ENCODE results near the gene KCNMB2. TPM values are rescaled to one million over a fixed set of nuclear protein-coding genes. Genes with fewer than 3 reads are reported as not detected.
A peak's percentile ranks its signal among the peaks of the same experiment; 100 is the strongest.

KCNMB2 gene
- total and polyA plus RNA-seq, 4 donors = 7.8 to 22.9 (median 15.9) TPM

DNA sequence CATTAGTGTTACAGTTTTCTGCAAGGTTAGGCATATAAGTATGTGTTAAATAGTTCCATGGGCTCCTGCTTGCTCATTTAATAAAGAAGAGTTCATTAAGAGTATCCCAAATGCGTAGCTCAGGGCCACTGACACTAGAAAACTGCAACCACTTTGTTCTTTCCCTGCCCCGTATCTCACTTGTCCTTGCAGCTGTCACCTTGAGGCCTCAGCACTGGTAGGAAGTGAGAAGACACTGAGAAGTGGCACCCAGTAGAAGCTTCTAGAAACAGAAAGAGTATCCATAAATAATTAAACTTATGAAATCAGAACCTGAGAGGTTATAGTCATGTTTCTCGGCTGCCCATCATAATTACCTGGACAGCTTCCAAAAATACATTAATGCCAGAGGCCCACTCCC, 266.0 kb downstream of the KCNMB2 start:
- no peak for DNase-seq (ENCODE audit: low read depth in 4 of 6, low spot score in 6 of 6)
- H3K36me3 ChIP-seq (ENCODE audit: control insufficient read depth, insufficient read depth, low read length) = no peaks in the 10 kb centered on the region
- H3K9me3 ChIP-seq (ENCODE audit: control insufficient read depth, insufficient read depth, low read length) = no peaks in the 10 kb centered on the region
- H3K27me3 ChIP-seq (ENCODE audit: control insufficient read depth, insufficient read depth, low read length) = no peaks in the 10 kb centered on the region
- WGBS (ENCODE audit: insufficient coverage) = 100% methylated on average over 2 of the region's 3 CpGs
- no peak overlapping the region for H3K4me3 ChIP-seq (ENCODE audit: low read depth, low read length)
- H3K27ac ChIP-seq (ENCODE audit: low read depth, low read length) = no peak overlapping the region
- no peaks in the 10 kb centered on the region for H3K4me1 ChIP-seq (ENCODE audit: control insufficient read depth, insufficient read depth, low read length)

DNA sequence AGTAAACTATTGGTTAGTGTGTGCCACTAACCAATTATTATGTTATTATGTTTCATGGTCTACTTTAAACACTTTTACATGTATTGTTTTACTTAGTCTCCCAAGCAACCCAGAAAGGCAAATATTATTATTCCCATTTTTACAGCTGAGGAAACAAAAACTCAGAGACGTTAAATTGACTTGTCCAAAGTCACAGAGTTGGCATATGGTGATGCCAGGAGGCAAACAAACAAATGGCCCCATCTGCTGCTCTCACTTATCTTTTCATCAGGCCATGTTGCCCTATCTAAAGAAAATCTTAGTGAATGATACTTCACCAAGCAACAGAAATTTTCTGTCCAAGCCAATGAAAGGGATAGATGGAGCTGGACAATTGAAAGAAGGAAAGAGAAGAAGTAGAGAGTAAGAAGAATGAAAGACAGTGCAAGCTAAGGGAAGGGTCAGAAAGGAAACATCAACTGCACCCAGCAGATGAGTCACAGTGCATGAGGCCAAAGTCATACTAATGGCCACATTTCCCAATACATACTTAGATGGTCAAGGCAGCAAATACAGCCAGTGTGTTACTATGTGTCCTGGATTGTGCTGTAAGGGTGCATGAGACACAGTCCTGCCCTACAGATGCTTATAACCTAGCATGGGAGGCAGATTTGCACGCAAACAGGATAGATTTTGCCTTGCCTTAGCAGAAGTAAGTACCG, 266.9 kb downstream of the KCNMB2 start:
- Histone ChIP-seq H3K36me3 (ENCODE audit: control insufficient read depth, insufficient read depth, low read length) (no peaks in the 10 kb centered on the region), H3K9me3 (ENCODE audit: control insufficient read depth, insufficient read depth, low read length) (no peaks in the 10 kb centered on the region), H3K4me1 (ENCODE audit: control insufficient read depth, insufficient read depth, low read length) (no peaks in the 10 kb centered on the region), H3K27ac (ENCODE audit: low read depth, low read length) (no peak overlapping the region), H3K27me3 (ENCODE audit: control insufficient read depth, insufficient read depth, low read length) (no peaks in the 10 kb centered on the region), H3K4me3 (ENCODE audit: low read depth, low read length) (no peak overlapping the region)
- DNase-seq (ENCODE audit: low read depth in 4 of 6, low spot score in 6 of 6) = no peak
- 100% methylated on average over 2 of the region's 3 CpGs for WGBS (ENCODE audit: insufficient coverage)

DNA sequence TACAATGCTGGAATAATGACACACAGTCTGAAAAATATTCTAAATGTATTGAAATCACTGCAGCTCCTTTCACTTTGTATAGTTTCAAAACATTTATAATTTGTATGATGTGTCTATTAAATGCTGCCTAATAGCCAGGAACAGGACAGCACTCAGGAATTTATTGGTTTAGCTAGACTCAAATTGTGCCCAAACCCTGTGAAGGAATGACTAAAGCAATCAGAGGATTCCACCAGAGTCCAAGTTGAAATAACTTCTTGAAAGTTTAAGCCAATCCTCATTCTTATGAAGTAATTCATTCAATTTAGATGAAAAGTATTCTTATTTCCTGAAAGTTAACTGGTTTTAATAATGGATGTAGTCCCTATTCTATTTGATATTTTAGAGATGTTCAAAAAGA, 268.4 kb downstream of the KCNMB2 start:
- no peaks in the 10 kb centered on the region for H3K36me3 ChIP-seq (ENCODE audit: control insufficient read depth, insufficient read depth, low read length)
- no peak overlapping the region for H3K4me3 ChIP-seq (ENCODE audit: low read depth, low read length)
- H3K9me3 ChIP-seq (ENCODE audit: control insufficient read depth, insufficient read depth, low read length) = no peaks in the 10 kb centered on the region
- H3K27me3 ChIP-seq (ENCODE audit: control insufficient read depth, insufficient read depth, low read length) = no peaks in the 10 kb centered on the region
- no peak for DNase-seq (ENCODE audit: low read depth in 4 of 6, low spot score in 6 of 6)
- H3K27ac ChIP-seq (ENCODE audit: low read depth, low read length) = no peak overlapping the region
- H3K4me1 ChIP-seq (ENCODE audit: control insufficient read depth, insufficient read depth, low read length) = no peaks in the 10 kb centered on the region

DNA sequence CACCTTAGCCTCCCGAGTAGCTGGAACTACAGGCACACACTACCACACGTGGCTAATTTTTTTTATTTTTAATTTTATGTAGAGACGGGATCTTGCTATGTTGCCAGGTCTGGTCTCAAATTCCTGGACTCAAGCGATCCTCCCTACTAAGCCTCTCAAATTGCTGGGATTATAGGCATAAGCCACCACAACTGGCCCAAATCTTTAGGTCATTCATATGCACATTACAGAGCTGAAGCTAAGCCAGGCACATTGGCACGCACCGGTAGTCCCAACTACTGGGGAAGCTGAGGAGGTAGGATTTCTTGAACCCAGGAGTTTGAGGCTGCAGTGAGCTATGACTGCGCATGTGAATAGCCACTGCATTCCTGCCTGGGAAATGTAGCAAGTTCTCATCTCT, 269.5 kb downstream of the KCNMB2 start:
- no peak for DNase-seq (ENCODE audit: low read depth in 4 of 6, low spot score in 6 of 6)
- H3K27ac ChIP-seq (ENCODE audit: low read depth, low read length) = no peak overlapping the region
- no peaks in the 10 kb centered on the region for H3K36me3 ChIP-seq (ENCODE audit: control insufficient read depth, insufficient read depth, low read length)
- no peaks in the 10 kb centered on the region for H3K9me3 ChIP-seq (ENCODE audit: control insufficient read depth, insufficient read depth, low read length)
- 100% methylated on average over 1 of the region's 7 CpGs for WGBS (ENCODE audit: insufficient coverage)
- H3K4me3 ChIP-seq (ENCODE audit: low read depth, low read length) = no peak overlapping the region
- H3K4me1 ChIP-seq (ENCODE audit: control insufficient read depth, insufficient read depth, low read length) = no peaks in the 10 kb centered on the region
- H3K27me3 ChIP-seq (ENCODE audit: control insufficient read depth, insufficient read depth, low read length) = no peaks in the 10 kb centered on the region

DNA sequence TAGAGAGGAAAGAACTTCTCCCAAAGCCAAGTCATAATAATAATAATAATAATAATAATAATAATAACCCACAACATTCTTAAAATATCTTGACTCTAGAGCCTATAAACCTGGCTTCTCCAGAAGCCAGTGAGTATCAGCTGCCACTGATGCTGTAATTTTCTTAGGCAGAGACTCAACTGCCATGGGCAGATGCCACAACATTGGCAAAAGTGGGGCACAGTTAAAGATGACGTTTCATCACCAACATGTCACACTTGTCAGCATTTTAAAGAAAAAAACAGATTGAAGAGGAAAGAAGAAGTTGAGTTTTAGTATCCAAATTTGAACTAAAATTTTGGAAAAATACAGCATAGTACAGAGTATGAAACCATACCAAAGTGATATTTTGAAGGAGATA, 270.4 kb downstream of the KCNMB2 start:
- no peaks in the 10 kb centered on the region for H3K27me3 ChIP-seq (ENCODE audit: control insufficient read depth, insufficient read depth, low read length)
- WGBS (ENCODE audit: insufficient coverage) = no CpG with 5 or more reads among the region's 1 CpG
- no peaks in the 10 kb centered on the region for H3K36me3 ChIP-seq (ENCODE audit: control insufficient read depth, insufficient read depth, low read length)
- H3K27ac ChIP-seq (ENCODE audit: low read depth, low read length) = no peak overlapping the region
- no peaks in the 10 kb centered on the region for H3K9me3 ChIP-seq (ENCODE audit: control insufficient read depth, insufficient read depth, low read length)
- DNase-seq (ENCODE audit: low read depth in 4 of 6, low spot score in 6 of 6) = peak in 1 of 6 donors; percentile 68
- no peak overlapping the region for H3K4me3 ChIP-seq (ENCODE audit: low read depth, low read length)
- no peaks in the 10 kb centered on the region for H3K4me1 ChIP-seq (ENCODE audit: control insufficient read depth, insufficient read depth, low read length)

DNA sequence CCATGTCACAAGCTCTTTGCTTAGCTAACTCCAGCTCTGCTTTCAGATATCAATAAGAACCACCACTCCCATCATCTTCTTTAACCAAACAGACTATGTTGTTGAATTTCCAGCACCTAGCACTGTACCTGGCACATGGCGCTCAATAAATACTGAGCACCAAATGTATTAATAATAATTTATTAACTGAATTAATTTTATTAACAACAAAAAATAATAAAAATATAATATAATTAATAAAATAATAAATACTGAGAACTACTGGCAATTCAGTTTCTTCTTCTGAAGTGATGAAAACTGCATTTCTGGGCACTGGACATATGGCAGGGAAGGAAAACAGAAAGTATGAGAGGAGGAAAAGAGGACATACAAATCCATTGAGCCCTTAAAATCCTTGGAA, 271.5 kb downstream of the KCNMB2 start:
- no peak for DNase-seq (ENCODE audit: low read depth in 4 of 6, low spot score in 6 of 6)
- Histone ChIP-seq H3K27ac (ENCODE audit: low read depth, low read length) (no peak overlapping the region), H3K4me1 (ENCODE audit: control insufficient read depth, insufficient read depth, low read length) (no peaks in the 10 kb centered on the region), H3K27me3 (ENCODE audit: control insufficient read depth, insufficient read depth, low read length) (no peaks in the 10 kb centered on the region), H3K4me3 (ENCODE audit: low read depth, low read length) (no peak overlapping the region), H3K9me3 (ENCODE audit: control insufficient read depth, insufficient read depth, low read length) (no peaks in the 10 kb centered on the region), H3K36me3 (ENCODE audit: control insufficient read depth, insufficient read depth, low read length) (no peaks in the 10 kb centered on the region)
- no CpG with 5 or more reads among the region's 1 CpG for WGBS (ENCODE audit: insufficient coverage)

DNA sequence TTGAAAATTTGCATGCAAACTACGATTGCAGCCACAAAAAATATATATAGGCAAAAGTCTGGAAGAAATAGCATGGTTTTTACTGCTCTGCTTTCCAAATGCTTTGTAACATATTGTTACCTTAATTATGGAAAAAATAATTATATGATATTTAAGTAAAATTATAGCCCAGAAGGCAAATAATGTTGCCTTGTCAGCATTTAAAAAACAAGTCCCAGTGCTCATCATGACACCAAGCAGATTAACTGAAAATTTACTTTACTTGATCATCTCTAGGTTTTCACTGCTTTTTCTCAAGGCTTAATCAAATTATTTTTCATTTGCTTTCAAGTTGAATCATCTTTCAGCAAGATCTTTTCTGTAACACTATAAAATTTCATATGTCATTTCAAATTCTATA, 272.5 kb downstream of the KCNMB2 start:
- H3K9me3 ChIP-seq (ENCODE audit: control insufficient read depth, insufficient read depth, low read length) = no peaks in the 10 kb centered on the region
- no CpG with 5 or more reads among the region's 1 CpG for WGBS (ENCODE audit: insufficient coverage)
- no peak overlapping the region for H3K4me3 ChIP-seq (ENCODE audit: low read depth, low read length)
- no peaks in the 10 kb centered on the region for H3K27me3 ChIP-seq (ENCODE audit: control insufficient read depth, insufficient read depth, low read length)
- H3K36me3 ChIP-seq (ENCODE audit: control insufficient read depth, insufficient read depth, low read length) = no peaks in the 10 kb centered on the region
- DNase-seq (ENCODE audit: low read depth in 4 of 6, low spot score in 6 of 6) = no peak
- H3K27ac ChIP-seq (ENCODE audit: low read depth, low read length) = no peak overlapping the region
- no peaks in the 10 kb centered on the region for H3K4me1 ChIP-seq (ENCODE audit: control insufficient read depth, insufficient read depth, low read length)

DNA sequence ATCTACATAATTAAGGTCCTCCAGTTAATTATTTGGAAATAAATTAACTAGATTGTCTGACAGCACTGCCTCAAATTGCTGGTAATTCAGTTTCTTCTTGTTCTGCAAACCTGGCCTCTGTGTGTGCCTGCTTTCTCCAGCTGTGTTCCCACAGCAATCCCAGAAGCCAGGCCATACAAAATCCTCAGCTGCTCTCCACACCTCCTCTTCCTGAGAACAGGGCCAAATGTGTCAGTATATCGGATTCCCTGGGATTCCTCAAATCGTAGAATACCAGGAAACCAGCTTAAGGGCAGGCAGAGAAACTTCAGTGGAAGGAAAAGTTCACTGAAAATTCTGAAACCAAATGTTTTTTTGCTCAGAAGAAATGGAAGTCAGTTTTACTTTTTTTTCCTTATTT, 273.9 kb downstream of the KCNMB2 start:
- no CpG with 5 or more reads among the region's 2 CpGs for WGBS (ENCODE audit: insufficient coverage)

DNA sequence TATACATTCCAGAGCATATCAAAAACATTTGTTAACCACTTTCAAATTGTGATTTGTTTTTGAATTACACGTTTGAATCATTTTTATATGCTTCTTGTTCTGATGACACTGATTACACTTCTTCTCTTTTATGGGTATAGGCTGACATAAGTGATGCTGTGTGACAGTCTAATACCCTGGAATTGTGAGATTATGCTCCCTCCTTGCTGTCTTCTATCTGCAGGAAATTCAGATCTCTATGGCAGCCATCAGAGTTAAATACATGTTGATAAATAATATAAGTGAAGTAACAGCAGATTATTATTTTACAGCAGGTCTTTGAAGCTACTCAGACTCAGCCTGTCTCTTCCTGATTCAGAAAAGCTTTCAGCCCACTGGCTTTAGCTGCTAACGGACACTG, 286.5 kb downstream of the KCNMB2 start:
- Histone ChIP-seq H3K27me3 (ENCODE audit: control insufficient read depth, insufficient read depth, low read length) (no peaks in the 10 kb centered on the region), H3K36me3 (ENCODE audit: control insufficient read depth, insufficient read depth, low read length) (no peaks in the 10 kb centered on the region), H3K9me3 (ENCODE audit: control insufficient read depth, insufficient read depth, low read length) (no peaks in the 10 kb centered on the region), H3K27ac (ENCODE audit: low read depth, low read length) (no peak overlapping the region), H3K4me3 (ENCODE audit: low read depth, low read length) (no peak overlapping the region), H3K4me1 (ENCODE audit: control insufficient read depth, insufficient read depth, low read length) (no peaks in the 10 kb centered on the region)
- no CpG with 5 or more reads among the region's 2 CpGs for WGBS (ENCODE audit: insufficient coverage)
- DNase-seq (ENCODE audit: low read depth in 4 of 6, low spot score in 6 of 6) = peak in 1 of 6 donors; percentile 26

More for the DNA sequence above, 273.9 kb downstream of the KCNMB2 start:
- no peak overlapping the region for H3K27ac ChIP-seq (ENCODE audit: low read depth, low read length)
- no peaks in the 10 kb centered on the region for H3K4me1 ChIP-seq (ENCODE audit: control insufficient read depth, insufficient read depth, low read length)
- peak in 2 of 6 donors; percentile 19 to 29 for DNase-seq (ENCODE audit: low read depth in 4 of 6, low spot score in 6 of 6)
- no peaks in the 10 kb centered on the region for H3K27me3 ChIP-seq (ENCODE audit: control insufficient read depth, insufficient read depth, low read length)
- H3K4me3 ChIP-seq (ENCODE audit: low read depth, low read length) = no peak overlapping the region
- H3K36me3 ChIP-seq (ENCODE audit: control insufficient read depth, insufficient read depth, low read length) = no peaks in the 10 kb centered on the region
- no peaks in the 10 kb centered on the region for H3K9me3 ChIP-seq (ENCODE audit: control insufficient read depth, insufficient read depth, low read length)

DNA sequence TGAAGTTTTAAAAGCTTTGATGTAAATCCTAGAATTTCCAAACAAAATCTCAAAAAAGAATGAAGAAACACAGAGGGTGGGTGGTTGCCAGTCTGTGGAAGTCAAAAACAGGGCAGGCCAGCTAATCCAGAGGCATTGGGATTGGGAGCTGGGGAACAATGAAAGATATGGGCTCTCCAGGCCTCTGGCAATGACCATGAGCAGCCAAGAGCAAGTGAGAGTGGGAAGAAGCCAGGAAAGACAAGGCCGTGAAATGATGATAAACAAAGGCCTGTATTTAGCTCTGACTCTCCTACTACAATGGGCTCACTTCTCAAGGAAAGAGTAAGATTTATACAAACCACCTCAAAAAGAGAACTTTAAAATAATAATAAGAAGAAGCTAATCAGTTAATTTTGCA, 286.9 kb downstream of the KCNMB2 start:
- H3K36me3 ChIP-seq (ENCODE audit: control insufficient read depth, insufficient read depth, low read length) = no peaks in the 10 kb centered on the region
- DNase-seq (ENCODE audit: low read depth in 4 of 6, low spot score in 6 of 6) = no peak
- no peaks in the 10 kb centered on the region for H3K27me3 ChIP-seq (ENCODE audit: control insufficient read depth, insufficient read depth, low read length)
- H3K4me3 ChIP-seq (ENCODE audit: low read depth, low read length) = no peak overlapping the region
- H3K9me3 ChIP-seq (ENCODE audit: control insufficient read depth, insufficient read depth, low read length) = no peaks in the 10 kb centered on the region
- WGBS (ENCODE audit: insufficient coverage) = no CpG with 5 or more reads among the region's 1 CpG
- no peak overlapping the region for H3K27ac ChIP-seq (ENCODE audit: low read depth, low read length)
- no peaks in the 10 kb centered on the region for H3K4me1 ChIP-seq (ENCODE audit: control insufficient read depth, insufficient read depth, low read length)
